GM04503 (cell line): ENCODE measurements around the gene TMEM119.
"Not testable (repeated sequence)": the region's sequence is repeated elsewhere in the genome, so short reads cannot be mapped to it uniquely, and the experiment has no call there.

Experiments used
- DNase-seq: peaks from one replicate; pipeline ENCODE4 v3.0.0-alpha.2; 2012; ENCODE audit warnings: low read depth

TMEM119 gene

DNA sequence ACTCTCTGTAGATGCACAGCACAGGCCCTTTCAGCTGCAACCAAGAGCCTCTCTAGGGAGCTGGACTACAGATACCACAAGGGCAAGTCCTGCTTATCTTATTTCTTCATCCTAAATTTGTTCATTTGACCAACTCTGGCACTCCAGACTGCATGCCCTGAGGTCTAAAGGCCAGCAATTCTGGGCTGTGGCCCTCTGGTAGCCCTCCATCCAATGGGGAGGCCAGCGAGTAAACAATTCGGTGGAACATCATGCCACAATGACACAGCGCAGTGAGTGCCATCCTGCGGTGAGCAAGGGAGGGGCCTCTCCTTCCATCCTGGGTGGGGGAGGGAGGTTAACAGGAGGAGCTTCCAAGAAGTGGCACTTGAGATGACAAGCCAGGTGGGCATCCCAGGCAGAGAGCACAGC is 36.5 kb upstream of the TMEM119 start:
- no peak for DNase-seq

DNA sequence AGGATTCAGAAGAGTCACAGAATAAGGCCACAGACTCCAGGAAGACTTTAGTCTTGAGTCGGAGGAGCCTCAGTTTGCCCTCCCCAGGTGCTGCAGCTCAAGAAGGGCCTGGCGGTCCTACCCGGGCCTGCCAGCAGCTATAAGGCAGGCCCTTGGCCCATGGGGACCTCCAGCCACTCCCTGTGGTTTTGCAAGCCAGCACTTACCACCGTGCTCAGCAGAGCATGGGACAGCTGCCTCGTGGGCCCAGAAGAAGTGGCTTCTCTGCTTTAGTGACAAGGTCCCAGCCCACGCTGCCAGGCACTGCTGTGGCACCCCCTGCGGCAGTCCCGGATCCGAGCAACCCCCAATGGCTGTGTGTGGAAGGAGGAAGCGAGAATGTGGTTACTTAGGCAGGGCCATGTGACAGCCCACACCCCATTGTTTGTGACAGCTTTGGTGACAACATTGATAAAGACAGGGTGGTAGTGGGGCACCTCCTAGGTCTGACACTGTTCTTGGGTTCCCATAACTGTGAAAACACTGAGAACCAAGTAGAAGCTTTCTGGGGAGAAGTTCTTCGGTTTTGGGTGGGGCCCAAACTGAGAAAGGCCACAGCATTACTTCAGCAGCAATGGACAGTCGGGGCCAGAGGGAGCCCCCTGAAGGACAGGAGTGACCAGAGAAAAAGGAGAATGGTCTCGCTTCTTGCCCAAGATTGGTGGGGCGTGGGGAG is 35.8 kb upstream of the TMEM119 start, which contains the start of gene SELPLG:
TSS of gene SELPLG (minus strand) at position 361 of the 715 bp plus-strand sequence. CDS start 9,587 bp downstream, outside the sequence.
- DNase-seq, result no peak

DNA sequence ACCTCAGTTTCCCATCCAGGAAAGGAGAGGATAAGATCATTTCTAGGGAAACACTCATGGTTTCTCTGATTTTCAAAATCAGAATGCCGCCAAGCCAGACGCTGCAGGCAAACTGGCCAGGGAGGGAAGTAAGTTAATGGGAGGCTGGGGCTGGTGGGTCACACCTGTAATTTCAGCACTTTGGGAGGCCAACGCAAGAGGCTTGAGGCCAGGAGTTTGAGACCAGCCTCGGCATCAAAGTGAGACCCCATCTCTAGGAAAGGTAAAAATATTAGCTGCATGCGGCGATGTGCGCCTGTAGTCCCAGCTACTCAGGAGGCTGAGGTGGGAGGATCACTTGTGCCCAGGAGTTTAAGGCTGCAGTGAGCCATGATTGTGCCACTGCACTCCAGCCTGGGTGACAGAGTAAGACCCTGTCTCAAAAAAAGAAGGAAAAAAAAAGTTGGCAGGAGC is 35.2 kb upstream of the TMEM119 start:
- DNase-seq, result no peak

DNA sequence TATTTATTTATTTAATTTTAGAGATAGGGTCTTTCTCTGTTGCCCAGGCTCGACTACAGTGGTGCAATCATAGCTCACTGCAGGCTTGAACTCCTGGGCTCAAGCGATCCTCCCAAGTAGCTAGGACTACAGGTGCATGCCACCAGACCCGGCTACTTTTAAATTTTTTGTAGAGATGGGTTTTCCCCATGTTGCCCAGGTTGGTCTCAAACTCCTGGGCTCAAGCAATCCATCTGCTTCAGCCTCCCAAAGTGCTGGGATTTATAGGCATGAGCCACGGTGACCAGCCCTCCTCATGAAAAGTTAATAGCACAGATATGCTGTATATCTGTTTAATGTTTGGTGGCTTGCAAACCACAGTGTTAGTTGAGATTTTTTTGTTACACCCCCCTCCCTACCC is 33.4 kb upstream of the TMEM119 start:
- not testable (repeated sequence) for DNase-seq

DNA sequence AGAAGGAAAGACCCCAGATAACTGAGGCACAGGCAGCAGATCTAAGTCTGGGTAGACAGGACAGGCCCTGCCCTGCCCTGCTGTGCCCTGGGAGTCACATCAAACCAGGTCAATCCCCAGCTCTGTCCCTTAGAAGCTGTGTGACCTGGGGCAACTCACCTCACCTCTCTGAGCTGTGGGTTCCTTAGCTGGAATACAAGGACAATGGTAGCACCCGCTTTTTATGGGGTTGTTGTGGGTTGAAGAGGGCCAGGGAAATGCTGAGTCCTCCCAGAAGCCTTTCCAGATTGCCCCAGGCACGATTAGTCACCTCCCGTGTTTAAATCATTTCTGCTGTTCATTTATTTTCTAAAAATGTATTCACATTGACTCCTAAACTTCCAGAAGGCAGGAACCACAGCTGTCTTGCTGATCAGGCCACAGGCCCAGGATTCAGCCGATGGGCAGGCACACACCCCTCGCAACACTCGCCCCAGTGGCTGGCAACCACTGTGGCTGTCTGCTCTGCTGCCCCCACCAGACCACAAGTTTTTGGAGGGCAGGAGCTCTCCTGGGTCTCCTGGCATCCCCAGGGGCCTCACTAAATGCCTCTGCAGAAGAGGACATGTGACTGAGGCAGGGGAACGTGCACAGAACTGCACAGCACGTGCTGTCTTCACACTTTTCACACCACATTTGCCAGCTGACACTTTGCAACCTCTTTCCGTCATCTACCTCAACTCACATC is 32.8 kb upstream of the TMEM119 start:
- DNase-seq, result peak; percentile 73

GRCh38 chr12:108629824-108630476 is 32.1 kb upstream of the TMEM119 start:
- DNase-seq, result peak; percentile 57

GRCh38 chr12:108629151-108629550 is 31.3 kb upstream of the TMEM119 start:
- no peak for DNase-seq

DNA sequence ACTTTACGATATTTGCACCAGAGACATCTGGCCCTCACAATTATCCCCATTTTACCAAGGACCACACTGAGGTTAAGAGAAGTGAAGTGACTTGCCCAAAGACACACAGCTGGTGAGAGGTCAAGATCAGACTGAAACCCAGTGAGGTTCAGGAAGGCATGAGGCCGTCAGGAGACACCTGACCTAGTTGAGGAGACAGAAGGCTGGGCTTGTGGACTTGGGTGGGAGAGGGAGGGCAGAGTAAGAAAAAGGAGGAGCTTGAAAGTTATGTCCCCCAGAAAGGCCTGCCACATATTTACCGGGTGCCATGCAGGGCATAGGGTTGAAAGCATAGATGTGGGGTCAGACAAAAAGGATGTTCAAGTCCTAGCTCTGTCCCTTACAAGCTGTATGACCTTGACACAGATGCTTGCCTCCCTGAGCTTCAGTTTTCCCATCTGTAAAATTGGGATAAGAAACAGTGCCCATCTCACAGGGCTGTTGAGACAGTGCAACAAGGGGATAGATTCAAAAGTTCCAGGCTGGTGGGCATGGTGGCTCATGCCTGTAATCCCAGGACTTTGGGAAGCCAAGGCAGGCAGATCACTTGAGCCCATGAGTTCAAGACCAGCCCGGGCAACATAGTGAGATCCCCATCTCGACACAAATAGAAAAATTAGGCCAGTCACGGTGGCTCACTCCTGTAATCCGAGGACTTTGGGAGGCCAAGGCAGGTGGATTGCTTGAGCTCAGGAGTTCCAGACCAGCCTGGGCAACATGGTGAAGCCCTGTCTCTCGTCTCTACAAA is 29.4 kb upstream of the TMEM119 start:
- DNase-seq, result no peak

- DNase-seq, result no peak
Observed at GRCh38 chr12:108625228-108625627, 27.3 kb upstream of the TMEM119 start.

DNA sequence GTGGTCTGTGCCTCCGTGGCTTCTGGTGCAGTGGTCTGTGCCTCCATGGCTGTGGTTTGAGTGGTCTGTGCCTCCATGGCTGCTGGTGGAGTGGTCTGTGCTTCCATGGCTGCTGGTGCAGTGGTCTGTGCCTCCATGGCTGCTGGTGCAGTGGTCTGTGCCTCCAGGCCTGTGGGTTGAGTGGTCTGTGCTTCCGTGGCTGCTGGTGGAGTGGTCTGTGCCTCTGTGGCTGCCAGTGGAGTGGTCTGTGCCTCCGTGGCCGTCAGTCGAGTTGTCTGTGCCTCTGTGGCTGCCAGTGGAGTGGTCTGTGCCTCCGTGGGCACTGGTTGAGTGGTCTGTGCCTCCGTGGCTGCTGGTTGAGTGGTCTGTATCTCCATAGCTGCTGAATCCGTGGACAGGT is 25.7 kb upstream of the TMEM119 start:
- no peak for DNase-seq

- DNase-seq, result no peak
Observed at GRCh38 chr12:108622921-108623514, 25.1 kb upstream of the TMEM119 start.

DNA sequence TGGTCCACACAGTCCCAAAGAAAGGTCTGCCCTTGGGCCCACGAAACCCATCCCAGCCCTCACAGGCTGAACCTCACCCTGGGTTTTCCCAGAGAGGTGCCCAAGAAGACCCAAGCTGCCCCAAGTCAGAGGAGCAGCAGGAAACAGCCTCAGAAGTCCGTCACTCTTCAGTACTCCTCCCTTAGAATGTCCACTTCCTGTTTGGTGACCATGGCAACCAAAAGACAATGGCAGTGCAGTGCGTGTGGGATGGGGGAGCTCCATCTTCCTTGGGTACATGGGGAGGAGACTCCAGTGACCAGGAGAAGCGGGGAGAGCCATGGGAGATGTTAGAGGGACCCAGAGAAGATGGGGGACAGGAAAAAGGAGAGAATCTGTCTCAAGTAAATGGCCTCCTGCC is 24.5 kb upstream of the TMEM119 start:
- DNase-seq, result no peak

- DNase-seq, result no peak
Observed at GRCh38 chr12:108621161-108621560, 23.3 kb upstream of the TMEM119 start.

DNA sequence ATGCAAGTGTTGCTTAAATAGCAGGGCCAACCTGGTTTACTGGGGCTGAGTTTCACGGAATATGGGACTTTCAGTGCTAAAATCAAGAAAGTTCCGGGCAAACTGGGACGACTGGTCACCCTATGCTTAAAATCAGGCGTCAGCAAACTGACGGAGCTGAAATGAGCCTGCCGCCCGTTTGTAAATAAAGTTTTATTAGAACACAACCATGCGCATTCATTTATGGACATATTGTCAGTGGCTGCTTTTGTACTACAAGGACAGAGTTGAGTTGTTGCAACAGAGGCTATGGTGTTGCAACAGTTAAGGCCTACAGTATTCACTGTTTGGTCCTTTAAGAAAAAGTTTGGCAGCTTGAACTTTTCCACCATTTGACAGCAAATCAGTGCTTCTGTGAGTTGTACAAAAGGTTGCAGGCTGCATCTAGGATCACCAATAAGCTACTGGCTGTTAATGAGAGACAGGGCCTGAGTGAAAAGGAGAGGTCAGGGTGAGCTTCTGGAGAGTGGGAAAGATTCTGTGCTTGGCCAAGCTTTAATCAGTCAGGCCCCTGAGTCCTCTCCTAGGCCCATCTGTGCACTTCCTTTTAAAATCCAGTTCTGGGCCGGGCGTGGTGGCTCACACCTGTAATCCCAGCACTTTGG is 22.5 kb upstream of the TMEM119 start:
- DNase-seq, result no peak

DNA sequence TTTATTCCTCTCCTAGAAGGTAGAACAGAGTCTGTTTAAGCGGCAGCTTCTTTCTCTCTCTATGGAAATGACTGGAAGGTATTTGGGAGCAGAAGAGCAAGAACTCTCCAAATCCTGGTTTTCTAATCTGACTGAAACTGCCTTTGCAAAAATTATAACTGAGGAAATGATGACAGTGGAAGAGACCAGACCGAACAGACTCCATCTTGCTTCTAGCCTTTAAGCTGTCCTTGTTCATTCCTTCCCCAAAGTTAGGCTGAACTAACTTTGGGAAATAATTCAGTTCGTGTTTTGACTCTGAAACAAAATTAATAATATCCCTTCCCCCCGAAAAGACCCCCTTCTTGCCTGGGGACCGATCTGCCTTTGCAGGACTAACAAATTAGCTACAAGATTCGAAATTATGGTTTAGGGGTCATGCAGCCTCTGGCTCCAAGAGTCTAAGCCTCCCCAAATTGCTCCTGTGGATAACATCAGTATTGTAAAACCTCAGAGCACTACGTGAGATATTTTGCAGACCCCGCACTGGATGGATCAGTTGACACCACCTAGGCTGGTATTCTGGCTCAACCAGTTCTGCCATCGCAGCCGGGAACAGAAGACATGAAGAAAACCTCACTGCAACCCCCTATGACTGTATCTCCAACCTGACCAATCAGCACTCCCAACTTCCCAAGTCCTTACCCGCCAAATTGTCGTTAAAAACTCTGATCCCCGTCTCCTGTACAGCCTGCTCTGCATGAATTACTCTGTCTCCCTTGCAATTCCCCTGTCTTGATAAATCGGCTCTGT is 21.7 kb upstream of the TMEM119 start:
- DNase-seq, result no peak

- DNase-seq, result not testable (repeated sequence)
Observed at GRCh38 chr12:108618953-108619274, 21.0 kb upstream of the TMEM119 start.

DNA sequence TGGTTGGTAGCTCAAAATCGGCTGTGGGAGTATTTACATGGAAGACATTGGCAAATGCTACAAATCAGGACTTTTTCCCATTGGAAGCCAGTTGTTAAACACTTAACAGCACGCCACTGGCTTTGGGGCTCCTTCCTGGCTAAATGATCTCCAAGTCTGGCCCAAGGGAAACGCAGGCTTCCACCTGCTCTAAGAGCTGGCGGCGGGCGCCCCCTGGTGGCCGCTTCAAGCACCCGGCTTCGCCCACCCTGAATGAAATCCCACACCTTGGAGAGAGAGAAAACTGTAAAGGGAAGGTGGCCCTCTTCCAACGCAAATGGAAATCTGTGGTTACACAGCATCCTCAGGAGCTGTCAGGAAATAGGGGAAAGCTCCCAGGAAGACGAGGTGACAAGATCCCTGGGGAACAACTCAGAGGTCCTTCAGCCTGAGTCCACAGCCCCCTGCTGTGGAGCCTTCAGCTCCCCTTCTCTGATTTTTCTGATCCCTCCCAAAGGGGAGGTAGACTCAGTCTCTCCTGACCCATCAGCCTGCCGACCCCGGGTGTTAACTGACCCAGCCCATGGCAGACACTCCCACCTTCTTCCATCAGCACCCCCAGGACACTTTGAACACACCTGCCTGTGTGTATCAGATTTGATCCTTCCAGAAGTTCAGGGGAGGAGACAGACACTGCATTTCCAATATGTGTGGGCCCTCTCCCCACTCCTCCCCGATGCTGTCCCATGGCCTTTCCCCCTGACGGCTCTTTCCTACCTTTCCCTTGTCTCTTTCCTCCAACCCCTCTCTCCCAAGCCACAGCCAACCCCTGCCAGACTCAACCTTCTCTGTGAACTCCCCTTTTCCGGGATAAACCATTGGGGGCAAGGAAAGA is 20.4 kb upstream of the TMEM119 start:
- no peak for DNase-seq

DNA sequence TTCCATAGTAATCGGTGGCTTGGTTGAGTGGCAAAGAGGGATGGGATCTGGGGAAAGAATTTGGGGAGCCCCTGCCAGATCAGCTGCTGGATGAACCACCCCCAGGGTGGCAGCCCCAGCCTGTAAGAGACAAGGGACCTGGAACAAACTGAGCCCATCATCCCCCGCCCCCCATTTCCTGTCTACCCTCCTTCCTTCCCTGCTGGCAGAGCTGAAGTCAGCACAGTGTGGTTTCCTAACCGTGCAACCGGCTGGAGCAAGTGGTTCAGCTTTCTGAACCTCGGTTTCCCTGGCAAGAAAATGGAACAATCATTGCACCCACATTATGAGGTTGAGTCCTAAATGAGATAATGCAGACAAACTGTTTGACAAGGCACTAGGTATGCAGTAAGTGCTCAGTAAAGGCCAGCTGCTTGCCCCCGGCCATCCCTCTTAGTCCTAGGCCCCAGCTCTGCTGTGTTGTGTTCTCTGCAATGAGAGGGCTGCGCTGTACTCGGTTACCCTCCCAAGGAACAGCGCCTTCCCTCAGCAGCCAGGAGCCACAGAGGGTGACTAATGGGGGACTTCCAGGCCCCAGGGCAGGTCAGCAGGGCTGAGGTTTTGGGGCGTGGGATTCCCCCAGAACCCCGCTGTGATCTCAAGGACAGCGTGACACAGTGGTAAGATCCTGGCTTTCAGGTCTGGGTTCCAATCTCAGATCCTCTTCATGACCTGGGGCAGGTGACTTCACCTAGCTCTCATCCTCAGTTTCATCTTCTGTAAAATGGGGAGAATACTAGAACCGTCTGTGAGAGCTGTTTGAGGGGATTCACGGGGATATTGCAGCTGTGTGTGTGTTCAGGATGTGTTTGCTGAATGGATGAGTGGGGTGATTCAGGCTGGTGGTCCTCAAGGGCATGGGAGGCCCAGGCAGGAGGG is 19.3 kb upstream of the TMEM119 start:
- DNase-seq, result no peak
